HepG2 (cell line): ENCODE measurements around the gene CUL7. TPM values are rescaled to one million over a fixed set of nuclear protein-coding genes. Genes with fewer than 3 reads are reported as not detected.

Experiments used
- CHD2 ChIP-seq: IDR thresholded peaks from 2 replicates; pipeline ENCODE4 v1.6.1; 2011; ENCODE audit warnings: low read depth, low read length, improper control_type of control experiment
- GPN1 ChIP-seq: sonication (generic); formaldehyde crosslinking; IDR thresholded peaks from 2 replicates; pipeline ENCODE4 v1.5.1; 2020; ENCODE audit warnings: missing genetic modification reagents, borderline replicate concordance
- KLF11 ChIP-seq: IDR thresholded peaks from 2 replicates; pipeline ENCODE4 v1.6.1; 2016; ENCODE audit warnings: missing compliant biosample characterization
- NFE2 ChIP-seq: sonication (generic); formaldehyde crosslinking; IDR thresholded peaks from 2 replicates; pipeline ENCODE4 v1.4.0; 2020; ENCODE audit warnings: missing genetic modification reagents
- RFX5 ChIP-seq: IDR thresholded peaks from 2 replicates; pipeline ENCODE4 v1.6.1; 2011; ENCODE audit warnings: low read depth, low read length, improper control_type of control experiment
- TAF15 ChIP-seq: fragments of 200-400 bp; formaldehyde crosslinking; IDR thresholded peaks from one replicate; pipeline ENCODE4 v1.6.1; 2018; ENCODE audit warnings: mild to moderate bottlenecking, low read depth, low read length; ENCODE audit not compliant: poor library complexity, severe bottlenecking
- TCF12 ChIP-seq, 2 experiments: fragments of 450-650 bp in 1 of 2; sonication (generic) in 1 of 2; formaldehyde crosslinking in 1 of 2; IDR thresholded peaks; 2 replicates each; pipeline versions ENCODE4 v1.6.1 to v1.8.0; 2017 to 2022; ENCODE audit warnings: antibody characterized with exemption in 1 of 2, mild to moderate bottlenecking in 1 of 2, missing genetic modification reagents in 1 of 2, moderate library complexity in 1 of 2
- ZBTB42 ChIP-seq: sonication (generic); formaldehyde crosslinking; IDR thresholded peaks from 2 replicates; pipeline ENCODE4 v1.5.0; 2020; ENCODE audit warnings: mild to moderate bottlenecking, missing genetic modification reagents
- ZFP62 ChIP-seq: sonication (generic); formaldehyde crosslinking; IDR thresholded peaks from 2 replicates; pipeline ENCODE4 v1.4.0; 2020; ENCODE audit warnings: missing genetic modification reagents
- ZNF264 ChIP-seq: sonication (generic); formaldehyde crosslinking; IDR thresholded peaks from 2 replicates; pipeline ENCODE4 v1.4.0; 2020; ENCODE audit warnings: missing genetic modification reagents
- ZNF383 ChIP-seq: sonication (generic); formaldehyde crosslinking; IDR thresholded peaks from 2 replicates; pipeline ENCODE4 v1.4.0; 2020; ENCODE audit warnings: missing genetic modification reagents, mild to moderate bottlenecking, borderline replicate concordance
- ZNF441 ChIP-seq: sonication (generic); formaldehyde crosslinking; IDR thresholded peaks from 2 replicates; pipeline ENCODE4 v1.7.0; 2021; ENCODE audit warnings: missing genetic modification reagents, borderline replicate concordance
- ZNF562 ChIP-seq: sonication (generic); formaldehyde crosslinking; IDR thresholded peaks from 2 replicates; pipeline ENCODE4 v1.8.0; 2022; ENCODE audit warnings: missing genetic modification reagents, borderline replicate concordance
- polyA plus RNA-seq, 8 experiments: library from polyadenylated mRNA; depleted of rRNA in 3 of 8; stranded (reverse) in 7 of 8; unstranded in 1 of 8; fragments of >200 nt; fragmentation: Illumina TruSeq in 4 of 8; extraction: Trizol in 4 of 8; gene quantifications; 2 replicates each; pipeline versions ENCODE4 v1.2.1 to v1.2.3, GENCODE V29; 2011 to 2016; ENCODE audit warnings: low read depth in 4 of 8, missing spikeins in 1 of 8, mixed read lengths in 1 of 8; ENCODE audit not compliant: insufficient read depth in 1 of 8
- total RNA-seq, 5 experiments: library from RNA; depleted of rRNA; stranded (reverse); fragments of >200 nt; fragmentation: Illumina TruSeq; extraction: Trizol; gene quantifications; 2 replicates each; pipeline ENCODE4 v1.2.3, GENCODE V29; 2016; ENCODE audit warnings: low read depth in 1 of 5
- TF ChIP-seq, protein P1 (sequence below): sonication (generic); formaldehyde crosslinking; IDR thresholded peaks from 2 replicates; pipeline ENCODE4 v1.4.0; 2020; ENCODE audit warnings: missing genetic modification reagents, borderline replicate concordance
- TF ChIP-seq, protein P2 (sequence below): sonication (generic); formaldehyde crosslinking; IDR thresholded peaks from 2 replicates; pipeline ENCODE4 v1.5.0; 2020; ENCODE audit warnings: missing genetic modification reagents
- TF ChIP-seq, protein P3 (sequence below): sonication (generic); formaldehyde crosslinking; IDR thresholded peaks from 2 replicates; pipeline ENCODE4 v1.9.0; 2021; ENCODE audit warnings: missing genetic modification reagents, borderline replicate concordance
- TF ChIP-seq, protein P4 (sequence below): sonication (generic); formaldehyde crosslinking; IDR thresholded peaks from 2 replicates; pipeline ENCODE4 v1.9.0; 2021; ENCODE audit warnings: missing genetic modification reagents, mild to moderate bottlenecking, borderline replicate concordance
- TF ChIP-seq, protein P5 (sequence below): fragments of 450-650 bp; IDR thresholded peaks from 2 replicates; pipeline ENCODE4 v1.6.1; 2017; ENCODE audit warnings: mild to moderate bottlenecking

CUL7 gene
- total and polyA plus RNA-seq, 2 of the 13 experiments (the other 11 are each of a cell fraction or from before 2014, with no cell fraction given): 32.0 to 60.7 TPM

DNA sequence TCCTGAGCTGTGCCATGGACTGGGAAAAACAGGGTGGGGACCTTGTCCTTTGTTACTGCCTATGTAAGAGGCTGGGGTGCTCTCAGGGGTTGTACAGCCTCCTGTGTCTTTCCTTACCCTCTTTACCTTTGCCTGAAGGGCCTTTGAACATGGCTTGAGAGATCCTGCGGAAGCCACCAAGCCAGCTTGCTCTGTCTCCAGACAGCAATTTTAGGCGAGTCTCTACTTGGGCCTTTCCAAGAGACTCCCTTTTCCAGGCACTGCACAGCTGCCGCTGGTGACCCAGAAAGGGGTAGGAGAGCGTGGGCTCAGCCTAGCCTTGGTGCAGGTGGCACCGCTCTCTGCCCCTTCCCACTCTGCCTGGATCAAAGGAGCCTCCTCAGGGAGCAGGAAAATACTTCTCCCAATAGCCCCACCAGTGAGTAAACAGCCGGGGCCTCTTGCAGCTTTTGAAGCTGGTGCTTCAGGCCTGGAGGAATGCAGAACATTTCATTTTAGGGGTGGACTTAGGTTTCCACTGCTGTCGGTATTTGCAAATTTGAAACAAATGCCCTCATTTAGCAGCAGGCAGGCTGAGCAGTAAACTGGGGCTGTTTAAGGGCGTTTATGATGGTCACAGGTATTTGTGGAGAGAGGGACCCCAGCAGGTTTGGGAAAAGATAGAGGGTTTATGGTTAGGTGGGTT, 36.4 kb upstream of the CUL7 start (continued):
- TF ChIP-seq, protein P1, sequence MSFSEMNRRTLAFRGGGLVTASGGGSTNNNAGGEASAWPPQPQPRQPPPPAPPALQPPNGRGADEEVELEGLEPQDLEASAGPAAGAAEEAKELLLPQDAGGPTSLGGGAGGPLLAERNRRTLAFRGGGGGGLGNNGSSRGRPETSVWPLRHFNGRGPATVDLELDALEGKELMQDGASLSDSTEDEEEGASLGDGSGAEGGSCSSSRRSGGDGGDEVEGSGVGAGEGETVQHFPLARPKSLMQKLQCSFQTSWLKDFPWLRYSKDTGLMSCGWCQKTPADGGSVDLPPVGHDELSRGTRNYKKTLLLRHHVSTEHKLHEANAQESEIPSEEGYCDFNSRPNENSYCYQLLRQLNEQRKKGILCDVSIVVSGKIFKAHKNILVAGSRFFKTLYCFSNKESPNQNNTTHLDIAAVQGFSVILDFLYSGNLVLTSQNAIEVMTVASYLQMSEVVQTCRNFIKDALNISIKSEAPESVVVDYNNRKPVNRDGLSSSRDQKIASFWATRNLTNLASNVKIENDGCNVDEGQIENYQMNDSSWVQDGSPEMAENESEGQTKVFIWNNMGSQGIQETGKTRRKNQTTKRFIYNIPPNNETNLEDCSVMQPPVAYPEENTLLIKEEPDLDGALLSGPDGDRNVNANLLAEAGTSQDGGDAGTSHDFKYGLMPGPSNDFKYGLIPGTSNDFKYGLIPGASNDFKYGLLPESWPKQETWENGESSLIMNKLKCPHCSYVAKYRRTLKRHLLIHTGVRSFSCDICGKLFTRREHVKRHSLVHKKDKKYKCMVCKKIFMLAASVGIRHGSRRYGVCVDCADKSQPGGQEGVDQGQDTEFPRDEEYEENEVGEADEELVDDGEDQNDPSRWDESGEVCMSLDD (CRISPR knock-in tag): no peak
- no peak for TF ChIP-seq ZNF562 (CRISPR knock-in tag)
- no peak for TF ChIP-seq CHD2
- TF ChIP-seq ZBTB42 (CRISPR knock-in tag): peak; percentile 20; the same call in 1 of the 2 replicates
- TF ChIP-seq GPN1: no peak
- no peak for TF ChIP-seq ZFP62 (CRISPR knock-in tag)
- TF ChIP-seq TCF12 (IDR thresholded peaks at IDR 0.05): no peak
- no peak for TF ChIP-seq TCF12 (CRISPR knock-in tag; IDR thresholded peaks at IDR 0.05)
- TF ChIP-seq ZNF383 (CRISPR knock-in tag): no peak
- no peak for TF ChIP-seq RFX5
- TF ChIP-seq KLF11 (CRISPR knock-in tag): no peak
- TF ChIP-seq, protein P2, sequence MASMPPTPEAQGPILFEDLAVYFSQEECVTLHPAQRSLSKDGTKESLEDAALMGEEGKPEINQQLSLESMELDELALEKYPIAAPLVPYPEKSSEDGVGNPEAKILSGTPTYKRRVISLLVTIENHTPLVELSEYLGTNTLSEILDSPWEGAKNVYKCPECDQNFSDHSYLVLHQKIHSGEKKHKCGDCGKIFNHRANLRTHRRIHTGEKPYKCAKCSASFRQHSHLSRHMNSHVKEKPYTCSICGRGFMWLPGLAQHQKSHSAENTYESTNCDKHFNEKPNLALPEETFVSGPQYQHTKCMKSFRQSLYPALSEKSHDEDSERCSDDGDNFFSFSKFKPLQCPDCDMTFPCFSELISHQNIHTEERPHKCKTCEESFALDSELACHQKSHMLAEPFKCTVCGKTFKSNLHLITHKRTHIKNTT (CRISPR knock-in tag): 0 out of 2 replicates have a peak, but pooled peaks have one; percentile 40
- TF ChIP-seq ZNF264 (CRISPR knock-in tag): peak; percentile 69; the same call in 1 of the 2 replicates
- TF ChIP-seq, protein P3, sequence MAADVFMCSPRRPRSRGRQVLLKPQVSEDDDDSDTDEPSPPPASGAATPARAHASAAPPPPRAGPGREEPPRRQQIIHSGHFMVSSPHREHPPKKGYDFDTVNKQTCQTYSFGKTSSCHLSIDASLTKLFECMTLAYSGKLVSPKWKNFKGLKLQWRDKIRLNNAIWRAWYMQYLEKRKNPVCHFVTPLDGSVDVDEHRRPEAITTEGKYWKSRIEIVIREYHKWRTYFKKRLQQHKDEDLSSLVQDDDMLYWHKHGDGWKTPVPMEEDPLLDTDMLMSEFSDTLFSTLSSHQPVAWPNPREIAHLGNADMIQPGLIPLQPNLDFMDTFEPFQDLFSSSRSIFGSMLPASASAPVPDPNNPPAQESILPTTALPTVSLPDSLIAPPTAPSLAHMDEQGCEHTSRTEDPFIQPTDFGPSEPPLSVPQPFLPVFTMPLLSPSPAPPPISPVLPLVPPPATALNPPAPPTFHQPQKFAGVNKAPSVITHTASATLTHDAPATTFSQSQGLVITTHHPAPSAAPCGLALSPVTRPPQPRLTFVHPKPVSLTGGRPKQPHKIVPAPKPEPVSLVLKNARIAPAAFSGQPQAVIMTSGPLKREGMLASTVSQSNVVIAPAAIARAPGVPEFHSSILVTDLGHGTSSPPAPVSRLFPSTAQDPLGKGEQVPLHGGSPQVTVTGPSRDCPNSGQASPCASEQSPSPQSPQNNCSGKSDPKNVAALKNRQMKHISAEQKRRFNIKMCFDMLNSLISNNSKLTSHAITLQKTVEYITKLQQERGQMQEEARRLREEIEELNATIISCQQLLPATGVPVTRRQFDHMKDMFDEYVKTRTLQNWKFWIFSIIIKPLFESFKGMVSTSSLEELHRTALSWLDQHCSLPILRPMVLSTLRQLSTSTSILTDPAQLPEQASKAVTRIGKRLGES (CRISPR knock-in tag): no peak
- TF ChIP-seq ZNF441: no peak
- TF ChIP-seq, protein P4, sequence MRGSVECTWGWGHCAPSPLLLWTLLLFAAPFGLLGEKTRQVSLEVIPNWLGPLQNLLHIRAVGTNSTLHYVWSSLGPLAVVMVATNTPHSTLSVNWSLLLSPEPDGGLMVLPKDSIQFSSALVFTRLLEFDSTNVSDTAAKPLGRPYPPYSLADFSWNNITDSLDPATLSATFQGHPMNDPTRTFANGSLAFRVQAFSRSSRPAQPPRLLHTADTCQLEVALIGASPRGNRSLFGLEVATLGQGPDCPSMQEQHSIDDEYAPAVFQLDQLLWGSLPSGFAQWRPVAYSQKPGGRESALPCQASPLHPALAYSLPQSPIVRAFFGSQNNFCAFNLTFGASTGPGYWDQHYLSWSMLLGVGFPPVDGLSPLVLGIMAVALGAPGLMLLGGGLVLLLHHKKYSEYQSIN (CRISPR knock-in tag): no peak
- no peak for TF ChIP-seq NFE2 (CRISPR knock-in tag)
- TF ChIP-seq, protein P5, sequence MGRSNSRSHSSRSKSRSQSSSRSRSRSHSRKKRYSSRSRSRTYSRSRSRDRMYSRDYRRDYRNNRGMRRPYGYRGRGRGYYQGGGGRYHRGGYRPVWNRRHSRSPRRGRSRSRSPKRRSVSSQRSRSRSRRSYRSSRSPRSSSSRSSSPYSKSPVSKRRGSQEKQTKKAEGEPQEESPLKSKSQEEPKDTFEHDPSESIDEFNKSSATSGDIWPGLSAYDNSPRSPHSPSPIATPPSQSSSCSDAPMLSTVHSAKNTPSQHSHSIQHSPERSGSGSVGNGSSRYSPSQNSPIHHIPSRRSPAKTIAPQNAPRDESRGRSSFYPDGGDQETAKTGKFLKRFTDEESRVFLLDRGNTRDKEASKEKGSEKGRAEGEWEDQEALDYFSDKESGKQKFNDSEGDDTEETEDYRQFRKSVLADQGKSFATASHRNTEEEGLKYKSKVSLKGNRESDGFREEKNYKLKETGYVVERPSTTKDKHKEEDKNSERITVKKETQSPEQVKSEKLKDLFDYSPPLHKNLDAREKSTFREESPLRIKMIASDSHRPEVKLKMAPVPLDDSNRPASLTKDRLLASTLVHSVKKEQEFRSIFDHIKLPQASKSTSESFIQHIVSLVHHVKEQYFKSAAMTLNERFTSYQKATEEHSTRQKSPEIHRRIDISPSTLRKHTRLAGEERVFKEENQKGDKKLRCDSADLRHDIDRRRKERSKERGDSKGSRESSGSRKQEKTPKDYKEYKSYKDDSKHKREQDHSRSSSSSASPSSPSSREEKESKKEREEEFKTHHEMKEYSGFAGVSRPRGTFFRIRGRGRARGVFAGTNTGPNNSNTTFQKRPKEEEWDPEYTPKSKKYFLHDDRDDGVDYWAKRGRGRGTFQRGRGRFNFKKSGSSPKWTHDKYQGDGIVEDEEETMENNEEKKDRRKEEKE: no peak
- no peak for TF ChIP-seq TAF15
